SU-DHL-6 (cell line): Measurements from ENCODE around the gene TRMT112.

ENCODE experiments used
- CTCF ChIP-seq: fragments of 200-600 bp; sonication (generic); IDR thresholded peaks from one replicate; pipeline ENCODE4 v1.5.1; 2017; ENCODE audit warnings: antibody characterized with exemption, mild to moderate bottlenecking, low read length, moderate library complexity; ENCODE audit not compliant: insufficient read depth, poor library complexity, severe bottlenecking
- EZH2phosphoT487 ChIP-seq: fragments of 200-600 bp; sonication (generic), shearing (Covaris generic); conservative IDR thresholded peaks from 2 replicates; pipeline ENCODE4 v1.6.1; 2018; ENCODE audit warnings: mild to moderate bottlenecking, antibody characterized with exemption, low read length, moderate library complexity, mixed read lengths

- no peak for TF ChIP-seq CTCF
- no peak for TF ChIP-seq EZH2phosphoT487
Measured at GRCh38 chr11:64283092-64283491, 34.3 kb downstream of the TRMT112 start.
